Omental fat pad (tissue), 4 donors: Measurements from ENCODE around the gene ZMIZ1. TPM values are rescaled to one million over a fixed set of nuclear protein-coding genes. Genes with fewer than 3 reads are reported as not detected.
A peak's percentile ranks its signal among the peaks of the same experiment; 100 is the strongest.
"Not testable (repeated sequence)": the region's sequence is repeated elsewhere in the genome, so short reads cannot be mapped to it uniquely, and the experiment has no call there.

Experiments
- ATAC-seq: fragments of 150-250 bp; one replicate; pipeline ENCODE4 v1.9.1; 2016; ENCODE audit warnings: mild to moderate bottlenecking, moderate library complexity; ENCODE audit not compliant: low FRiP score
- DNase-seq: peaks from one replicate; pipeline ENCODE4 v3.0.0-alpha.2; 2019; ENCODE audit warnings: low spot score
- CTCF ChIP-seq, 3 donors: fragments of 450-650 bp; IDR thresholded peaks; one replicate each; pipeline ENCODE4 v1.5.1; 2016 to 2017; ENCODE audit warnings: antibody characterized with exemption in 3 of 3, mild to moderate bottlenecking in 3 of 3, moderate library complexity in 2 of 3
- total RNA-seq, 4 donors: library from RNA; depleted of rRNA; stranded (reverse); fragments of >200 nt; gene quantifications; one replicate each; pipeline ENCODE4 v1.1.0, GENCODE V29; 2016

The ZMIZ1 gene
- total RNA-seq, 4 donors from 2014 or later, result 24.2 to 64.8 (median 43.1) TPM

DNA sequence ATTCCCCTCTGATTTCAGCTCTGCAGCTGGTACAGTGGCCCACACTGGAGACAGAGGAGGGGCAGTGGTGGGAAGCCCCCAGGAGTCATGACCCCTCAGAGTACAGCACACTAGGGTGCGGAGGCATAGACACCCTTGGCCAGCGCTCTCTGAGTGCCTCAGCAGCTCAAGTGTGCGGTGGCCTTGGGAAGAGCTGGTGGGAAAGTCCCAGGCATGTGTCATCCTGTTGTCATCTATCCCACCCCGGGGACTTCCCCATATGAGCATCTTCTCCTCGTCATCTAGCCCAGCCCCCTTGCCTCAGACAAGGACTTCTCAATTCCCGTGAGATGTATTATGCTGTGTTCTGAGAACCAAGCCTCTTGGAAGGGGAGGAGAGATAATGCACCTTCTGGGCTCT is 262.9 kb downstream of the ZMIZ1 start:
- no peak for TF ChIP-seq CTCF (IDR thresholded peaks at IDR 0.05)

DNA sequence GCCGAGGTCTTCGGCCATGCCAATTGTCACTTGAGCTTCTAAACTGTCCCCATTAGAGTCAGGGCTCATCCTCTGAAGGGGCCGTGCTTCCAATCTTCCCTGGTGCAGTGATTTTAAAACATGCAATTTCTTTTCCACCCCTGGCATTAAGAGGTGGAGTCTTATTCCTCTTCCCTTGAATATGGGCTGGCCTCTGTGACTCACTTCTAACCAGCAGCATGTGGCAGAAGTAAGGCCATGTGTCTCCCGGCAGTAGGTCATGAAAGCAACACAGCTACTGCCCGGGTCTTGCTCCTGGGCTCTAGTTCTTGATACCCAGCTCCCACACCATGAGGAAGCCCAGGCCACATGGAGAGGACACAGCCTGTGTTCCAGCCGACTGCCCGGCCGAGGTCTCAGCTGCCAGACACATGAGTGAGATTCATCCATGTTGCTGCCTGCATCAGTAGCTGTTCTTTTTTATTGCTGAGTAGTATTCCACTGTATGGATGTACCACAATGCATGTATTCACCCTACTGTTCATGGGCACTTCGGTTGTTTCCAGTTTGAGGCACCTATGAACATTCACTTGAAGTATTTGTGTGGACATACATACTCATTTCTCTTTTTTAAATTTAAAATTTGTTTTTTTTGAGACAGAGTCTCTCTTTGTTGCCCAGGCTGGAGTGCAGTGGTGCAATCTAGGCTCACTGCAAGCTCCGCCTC is 264.0 kb downstream of the ZMIZ1 start:
- not testable (repeated sequence) for ATAC-seq, DNase-seq

More for the DNA sequence above, 262.9 kb downstream of the ZMIZ1 start:
- DNase-seq (no peak), ATAC-seq (no peak)

DNA sequence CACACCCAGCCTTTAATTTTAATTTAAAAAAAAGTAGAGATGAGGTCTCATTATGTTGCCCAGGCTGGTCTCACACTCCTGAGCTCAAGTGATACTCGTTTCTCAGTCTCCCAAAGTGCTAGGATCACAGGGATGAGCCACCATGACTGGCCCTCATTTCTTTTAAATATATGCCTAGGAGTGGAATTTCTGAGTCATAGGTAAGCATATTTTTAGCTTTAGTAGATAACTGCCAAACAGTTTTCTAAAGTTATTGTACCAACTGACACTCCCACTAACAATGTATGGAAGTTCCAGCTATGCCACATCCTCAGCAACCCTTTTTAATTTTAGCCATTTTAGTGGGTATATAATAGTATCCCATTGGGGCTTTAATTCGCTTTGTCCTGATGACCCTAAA is 264.7 kb downstream of the ZMIZ1 start:
- no peak for TF ChIP-seq CTCF (IDR thresholded peaks at IDR 0.05)
- no peak for ATAC-seq
- no peak for DNase-seq

DNA sequence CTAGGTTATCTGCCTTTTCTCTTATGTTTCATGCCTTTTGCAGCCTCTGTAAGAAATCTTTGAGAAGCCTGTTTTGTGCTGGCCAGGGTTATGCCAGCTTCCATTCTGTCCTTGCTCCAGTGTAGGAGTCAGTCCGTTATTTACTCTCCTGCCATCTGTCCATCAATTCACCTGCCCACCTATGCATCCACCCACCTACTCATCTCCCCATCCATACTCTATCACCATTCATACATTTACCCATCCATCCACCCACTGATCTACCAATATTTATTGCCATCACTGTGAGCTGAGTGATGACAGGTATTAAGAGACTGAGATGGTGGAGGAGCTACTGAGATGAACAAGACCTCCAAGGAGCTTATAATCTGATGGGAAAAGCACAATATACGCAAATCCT is 265.8 kb downstream of the ZMIZ1 start:
- DNase-seq, result no peak
- ATAC-seq, result no peak
- no peak for TF ChIP-seq CTCF (IDR thresholded peaks at IDR 0.05)

DNA sequence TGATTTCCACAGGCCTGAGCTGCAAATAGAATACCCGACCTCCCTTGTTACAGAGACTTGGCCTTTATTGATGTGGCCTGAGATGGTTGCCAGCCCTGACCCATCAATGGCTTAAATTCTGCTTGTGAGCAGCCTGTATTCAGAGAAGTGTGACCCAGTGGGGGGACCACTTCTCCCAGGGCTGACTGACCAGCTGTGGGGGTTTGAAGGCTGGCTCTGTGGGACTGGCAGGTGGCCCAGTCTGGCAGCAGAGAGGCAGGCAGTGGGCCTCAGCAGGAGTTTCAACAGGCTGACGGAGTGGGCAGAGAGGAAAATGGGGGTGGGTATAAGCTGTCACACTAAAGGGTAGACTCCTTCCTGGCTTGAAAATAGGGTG is 266.3 kb downstream of the ZMIZ1 start:
- ATAC-seq, result no peak

GRCh38 chr10:79335470-79336235 is 266.9 kb downstream of the ZMIZ1 start:
- peak; percentile 32 for ATAC-seq

More for the DNA sequence above, 266.3 kb downstream of the ZMIZ1 start:
- no peak for DNase-seq
- no peak for TF ChIP-seq CTCF (IDR thresholded peaks at IDR 0.05)

DNA sequence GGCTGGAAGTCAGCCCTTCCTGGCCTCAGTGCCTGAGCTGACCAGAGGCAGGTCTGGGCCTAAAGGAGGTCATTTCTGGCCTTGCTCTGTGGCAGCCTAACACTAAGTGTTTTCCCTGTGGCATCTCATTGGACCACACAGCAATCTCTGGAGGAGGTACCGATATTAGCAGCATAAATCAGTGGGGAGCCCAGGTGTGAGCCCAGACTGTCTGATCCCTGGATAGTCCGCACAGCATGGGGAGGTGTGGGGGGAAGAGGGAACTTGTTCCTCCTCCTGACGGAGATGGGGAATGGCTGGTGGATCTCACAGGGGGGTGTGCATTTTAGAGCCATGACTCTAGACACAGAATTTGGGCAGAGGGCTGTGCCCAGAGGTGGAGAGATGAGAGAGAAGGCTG is 267.5 kb downstream of the ZMIZ1 start:
- no peak for TF ChIP-seq CTCF (IDR thresholded peaks at IDR 0.05)
- no peak for DNase-seq
- ATAC-seq, result no peak

More at GRCh38 chr10:79335470-79336235, 266.9 kb downstream of the ZMIZ1 start:
- TF ChIP-seq CTCF (IDR thresholded peaks at IDR 0.05), result no peak
- DNase-seq, result no peak
